Measurements from ENCODE around the gene SP6. TPM values are rescaled to one million over a fixed set of nuclear protein-coding genes. Genes with fewer than 3 reads are reported as not detected.

The SP6 gene
- total and polyA plus RNA-seq, 4 donors = 0.03 to 0.09 (median 0.06) TPM

DNA sequence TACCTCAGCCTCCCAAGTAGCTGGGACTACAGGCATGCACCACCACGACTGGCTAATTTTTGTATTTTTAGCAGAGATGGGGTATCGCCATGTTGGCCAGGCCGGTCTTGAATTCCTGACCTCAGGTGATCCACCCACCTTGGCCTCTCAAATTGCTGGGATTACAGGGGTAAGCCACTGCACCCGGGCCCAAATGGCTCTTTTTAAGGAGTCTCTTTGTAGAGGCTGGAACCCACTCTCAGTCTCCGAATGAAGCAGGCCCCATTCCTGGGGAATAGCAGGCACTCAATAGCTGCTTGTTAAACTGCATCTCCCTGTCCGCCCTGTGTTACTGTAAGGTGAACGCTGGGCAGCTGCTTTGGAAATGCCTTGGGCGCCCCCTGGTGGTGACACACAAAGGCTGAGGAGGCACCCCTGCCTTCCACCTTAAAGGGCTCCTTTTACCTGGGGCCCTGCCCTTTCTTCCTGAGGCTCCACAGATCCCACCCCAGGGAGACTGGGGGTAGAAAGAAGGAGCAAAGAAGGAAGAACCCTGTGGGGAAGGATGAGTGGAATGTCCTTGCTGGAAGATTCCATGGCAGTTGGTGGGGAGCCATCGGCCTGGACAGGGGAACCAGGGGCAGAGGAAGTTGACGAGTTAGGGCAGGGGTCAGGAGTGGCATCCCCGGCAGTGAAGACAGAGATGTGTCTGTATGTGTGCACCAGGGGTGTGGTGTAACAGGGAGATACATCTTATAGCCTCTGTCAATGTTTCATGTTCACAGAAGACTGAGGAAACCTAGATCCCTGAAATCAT lies 39.0 kb upstream of the SP6 start (continued):
- TF ChIP-seq, protein P1, sequence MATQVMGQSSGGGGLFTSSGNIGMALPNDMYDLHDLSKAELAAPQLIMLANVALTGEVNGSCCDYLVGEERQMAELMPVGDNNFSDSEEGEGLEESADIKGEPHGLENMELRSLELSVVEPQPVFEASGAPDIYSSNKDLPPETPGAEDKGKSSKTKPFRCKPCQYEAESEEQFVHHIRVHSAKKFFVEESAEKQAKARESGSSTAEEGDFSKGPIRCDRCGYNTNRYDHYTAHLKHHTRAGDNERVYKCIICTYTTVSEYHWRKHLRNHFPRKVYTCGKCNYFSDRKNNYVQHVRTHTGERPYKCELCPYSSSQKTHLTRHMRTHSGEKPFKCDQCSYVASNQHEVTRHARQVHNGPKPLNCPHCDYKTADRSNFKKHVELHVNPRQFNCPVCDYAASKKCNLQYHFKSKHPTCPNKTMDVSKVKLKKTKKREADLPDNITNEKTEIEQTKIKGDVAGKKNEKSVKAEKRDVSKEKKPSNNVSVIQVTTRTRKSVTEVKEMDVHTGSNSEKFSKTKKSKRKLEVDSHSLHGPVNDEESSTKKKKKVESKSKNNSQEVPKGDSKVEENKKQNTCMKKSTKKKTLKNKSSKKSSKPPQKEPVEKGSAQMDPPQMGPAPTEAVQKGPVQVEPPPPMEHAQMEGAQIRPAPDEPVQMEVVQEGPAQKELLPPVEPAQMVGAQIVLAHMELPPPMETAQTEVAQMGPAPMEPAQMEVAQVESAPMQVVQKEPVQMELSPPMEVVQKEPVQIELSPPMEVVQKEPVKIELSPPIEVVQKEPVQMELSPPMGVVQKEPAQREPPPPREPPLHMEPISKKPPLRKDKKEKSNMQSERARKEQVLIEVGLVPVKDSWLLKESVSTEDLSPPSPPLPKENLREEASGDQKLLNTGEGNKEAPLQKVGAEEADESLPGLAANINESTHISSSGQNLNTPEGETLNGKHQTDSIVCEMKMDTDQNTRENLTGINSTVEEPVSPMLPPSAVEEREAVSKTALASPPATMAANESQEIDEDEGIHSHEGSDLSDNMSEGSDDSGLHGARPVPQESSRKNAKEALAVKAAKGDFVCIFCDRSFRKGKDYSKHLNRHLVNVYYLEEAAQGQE (IDR thresholded peaks at IDR 0.05) = no peak
- TF ChIP-seq, protein P2, sequence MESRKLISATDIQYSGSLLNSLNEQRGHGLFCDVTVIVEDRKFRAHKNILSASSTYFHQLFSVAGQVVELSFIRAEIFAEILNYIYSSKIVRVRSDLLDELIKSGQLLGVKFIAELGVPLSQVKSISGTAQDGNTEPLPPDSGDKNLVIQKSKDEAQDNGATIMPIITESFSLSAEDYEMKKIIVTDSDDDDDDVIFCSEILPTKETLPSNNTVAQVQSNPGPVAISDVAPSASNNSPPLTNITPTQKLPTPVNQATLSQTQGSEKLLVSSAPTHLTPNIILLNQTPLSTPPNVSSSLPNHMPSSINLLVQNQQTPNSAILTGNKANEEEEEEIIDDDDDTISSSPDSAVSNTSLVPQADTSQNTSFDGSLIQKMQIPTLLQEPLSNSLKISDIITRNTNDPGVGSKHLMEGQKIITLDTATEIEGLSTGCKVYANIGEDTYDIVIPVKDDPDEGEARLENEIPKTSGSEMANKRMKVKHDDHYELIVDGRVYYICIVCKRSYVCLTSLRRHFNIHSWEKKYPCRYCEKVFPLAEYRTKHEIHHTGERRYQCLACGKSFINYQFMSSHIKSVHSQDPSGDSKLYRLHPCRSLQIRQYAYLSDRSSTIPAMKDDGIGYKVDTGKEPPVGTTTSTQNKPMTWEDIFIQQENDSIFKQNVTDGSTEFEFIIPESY (IDR thresholded peaks at IDR 0.05) = no peak
- no peak for TF ChIP-seq FOXA1 (IDR thresholded peaks at IDR 0.05)
- no peak for TF ChIP-seq FOXA2 (IDR thresholded peaks at IDR 0.05)

DNA sequence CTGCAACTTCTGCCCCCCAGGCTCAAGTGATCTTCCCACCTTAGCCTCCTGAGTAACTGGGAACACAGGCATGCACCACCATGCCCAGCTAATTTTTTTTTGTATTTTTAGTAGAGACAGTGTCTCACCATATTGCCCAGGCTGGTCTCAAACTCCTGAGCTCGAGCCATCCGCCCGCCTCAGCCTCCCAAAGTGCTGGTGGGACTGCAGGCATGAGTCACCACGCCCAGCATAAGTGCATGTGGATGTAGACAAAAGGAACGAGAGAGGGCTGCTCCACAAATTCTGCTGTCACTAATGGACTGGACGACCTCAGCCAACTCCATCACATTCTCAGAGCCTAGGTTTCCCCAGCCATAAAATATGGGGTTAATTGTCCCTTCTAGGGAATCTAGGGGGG lies 37.3 kb upstream of the SP6 start:
- Histone ChIP-seq H3K9ac (ENCODE audit: low read depth in 1 of 2, low read length in 2 of 2) (no peak overlapping the region), H3K4me1 (ENCODE audit: control insufficient read depth in 4 of 4, insufficient read depth in 4 of 4, low read length in 3 of 4) (no peaks in the 10 kb centered on the region), H3K9me3 (ENCODE audit: control insufficient read depth in 4 of 4, low read length in 3 of 4) (no peaks in the 10 kb centered on the region), H3K27me3 (ENCODE audit: control insufficient read depth in 4 of 4, insufficient read depth in 4 of 4, low read length in 3 of 4) (no peaks in the 10 kb centered on the region), H3K36me3 (ENCODE audit: control insufficient read depth in 4 of 4, insufficient read depth in 3 of 4, low read depth in 1 of 4, low read length in 3 of 4) (no peaks in the 10 kb centered on the region), H3K4me3 (ENCODE audit: low read depth in 1 of 3, low read length in 3 of 3) (no peak overlapping the region), H3K27ac (ENCODE audit: low read depth in 1 of 2, low read length in 2 of 2) (no peak overlapping the region)
- TF ChIP-seq FOXA2 (IDR thresholded peaks at IDR 0.05) = no peak
- TF ChIP-seq, protein P3, sequence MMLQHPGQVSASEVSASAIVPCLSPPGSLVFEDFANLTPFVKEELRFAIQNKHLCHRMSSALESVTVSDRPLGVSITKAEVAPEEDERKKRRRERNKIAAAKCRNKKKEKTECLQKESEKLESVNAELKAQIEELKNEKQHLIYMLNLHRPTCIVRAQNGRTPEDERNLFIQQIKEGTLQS (IDR thresholded peaks at IDR 0.05) = no peak
- TF ChIP-seq EGR1 (IDR thresholded peaks at IDR 0.05; ENCODE audit: low read depth in 2 of 2) = no peak
- TF ChIP-seq SP1 (IDR thresholded peaks at IDR 0.05) = no peak
- no peak for TF ChIP-seq JUND (IDR thresholded peaks at IDR 0.05)
- no peak for TF ChIP-seq HNF4A (conservative IDR thresholded peaks at IDR 0.05)
- TF ChIP-seq, protein P4, sequence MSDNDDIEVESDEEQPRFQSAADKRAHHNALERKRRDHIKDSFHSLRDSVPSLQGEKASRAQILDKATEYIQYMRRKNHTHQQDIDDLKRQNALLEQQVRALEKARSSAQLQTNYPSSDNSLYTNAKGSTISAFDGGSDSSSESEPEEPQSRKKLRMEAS (IDR thresholded peaks at IDR 0.05) = no peak
- TF ChIP-seq, protein P5, sequence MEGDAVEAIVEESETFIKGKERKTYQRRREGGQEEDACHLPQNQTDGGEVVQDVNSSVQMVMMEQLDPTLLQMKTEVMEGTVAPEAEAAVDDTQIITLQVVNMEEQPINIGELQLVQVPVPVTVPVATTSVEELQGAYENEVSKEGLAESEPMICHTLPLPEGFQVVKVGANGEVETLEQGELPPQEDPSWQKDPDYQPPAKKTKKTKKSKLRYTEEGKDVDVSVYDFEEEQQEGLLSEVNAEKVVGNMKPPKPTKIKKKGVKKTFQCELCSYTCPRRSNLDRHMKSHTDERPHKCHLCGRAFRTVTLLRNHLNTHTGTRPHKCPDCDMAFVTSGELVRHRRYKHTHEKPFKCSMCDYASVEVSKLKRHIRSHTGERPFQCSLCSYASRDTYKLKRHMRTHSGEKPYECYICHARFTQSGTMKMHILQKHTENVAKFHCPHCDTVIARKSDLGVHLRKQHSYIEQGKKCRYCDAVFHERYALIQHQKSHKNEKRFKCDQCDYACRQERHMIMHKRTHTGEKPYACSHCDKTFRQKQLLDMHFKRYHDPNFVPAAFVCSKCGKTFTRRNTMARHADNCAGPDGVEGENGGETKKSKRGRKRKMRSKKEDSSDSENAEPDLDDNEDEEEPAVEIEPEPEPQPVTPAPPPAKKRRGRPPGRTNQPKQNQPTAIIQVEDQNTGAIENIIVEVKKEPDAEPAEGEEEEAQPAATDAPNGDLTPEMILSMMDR (IDR thresholded peaks at IDR 0.05; ENCODE audit: low read depth, low read length, missing input control) = no peak
- no peak for TF ChIP-seq RXRA (IDR thresholded peaks at IDR 0.05)
- no peak for TF ChIP-seq YY1 (IDR thresholded peaks at IDR 0.05)
- TF ChIP-seq HNF4G (IDR thresholded peaks at IDR 0.05) = no peak
- TF ChIP-seq NR2F2 (IDR thresholded peaks at IDR 0.05) = no peak
- no peak for TF ChIP-seq FOXA1 (IDR thresholded peaks at IDR 0.05)
- no peak for DNase-seq (ENCODE audit: low spot score)
- 86% methylated on average over 6 of the region's 6 CpGs for WGBS

Data from liver (tissue), 9 donors.